Ovary (tissue), 3 donors: ENCODE measurements around the gene ACAP2.

Experiments
- POLR2A ChIP-seq: fragments of 450-650 bp; IDR thresholded peaks from one replicate; pipeline ENCODE4 v1.6.1; 2017; ENCODE audit warnings: antibody characterized with exemption, mild to moderate bottlenecking, moderate library complexity
- TF ChIP-seq, protein P1 (sequence below), 3 donors: fragments of 450-650 bp in 2 of 3; fragments of 200-600 bp in 1 of 3; IDR thresholded peaks; one replicate each; pipeline versions ENCODE4 v1.5.1 to v1.8.0; 2016 to 2022; ENCODE audit warnings: antibody characterized with exemption in 3 of 3, mild to moderate bottlenecking in 1 of 3
- donor health status: DM: no; HTN: no; CAD: no.

DNA sequence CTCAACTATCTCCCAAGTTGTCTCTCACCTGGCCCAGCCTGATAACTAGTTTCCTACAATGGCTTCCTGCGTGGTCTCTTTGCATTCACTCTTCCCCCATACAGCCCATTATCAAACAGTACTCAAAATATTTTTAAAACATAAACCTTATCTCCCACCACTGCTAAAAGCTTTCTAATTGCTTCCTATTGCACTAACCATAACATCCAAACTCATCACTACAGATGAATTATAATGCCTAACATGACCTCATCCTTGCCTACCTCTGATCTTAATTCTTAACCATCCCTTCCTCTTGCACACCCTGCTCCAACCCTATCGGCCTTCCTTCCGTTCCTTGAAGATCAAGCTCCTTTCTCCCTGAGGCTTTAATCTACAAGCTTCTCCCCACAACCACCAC is 17.0 kb downstream of the ACAP2 start:
- TF ChIP-seq, protein P1, sequence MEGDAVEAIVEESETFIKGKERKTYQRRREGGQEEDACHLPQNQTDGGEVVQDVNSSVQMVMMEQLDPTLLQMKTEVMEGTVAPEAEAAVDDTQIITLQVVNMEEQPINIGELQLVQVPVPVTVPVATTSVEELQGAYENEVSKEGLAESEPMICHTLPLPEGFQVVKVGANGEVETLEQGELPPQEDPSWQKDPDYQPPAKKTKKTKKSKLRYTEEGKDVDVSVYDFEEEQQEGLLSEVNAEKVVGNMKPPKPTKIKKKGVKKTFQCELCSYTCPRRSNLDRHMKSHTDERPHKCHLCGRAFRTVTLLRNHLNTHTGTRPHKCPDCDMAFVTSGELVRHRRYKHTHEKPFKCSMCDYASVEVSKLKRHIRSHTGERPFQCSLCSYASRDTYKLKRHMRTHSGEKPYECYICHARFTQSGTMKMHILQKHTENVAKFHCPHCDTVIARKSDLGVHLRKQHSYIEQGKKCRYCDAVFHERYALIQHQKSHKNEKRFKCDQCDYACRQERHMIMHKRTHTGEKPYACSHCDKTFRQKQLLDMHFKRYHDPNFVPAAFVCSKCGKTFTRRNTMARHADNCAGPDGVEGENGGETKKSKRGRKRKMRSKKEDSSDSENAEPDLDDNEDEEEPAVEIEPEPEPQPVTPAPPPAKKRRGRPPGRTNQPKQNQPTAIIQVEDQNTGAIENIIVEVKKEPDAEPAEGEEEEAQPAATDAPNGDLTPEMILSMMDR (IDR thresholded peaks at IDR 0.05), result no peak
- no peak for TF ChIP-seq POLR2A
